HCT116 (cell line): ENCODE results near the gene SPARC. TPM values are rescaled to one million over a fixed set of nuclear protein-coding genes. Genes with fewer than 3 reads are reported as not detected.

Source experiments
- ATAC-seq: fragments of 200-7000 bp; cut with Tn5 transposase; 2 replicates; pipeline ENCODE4 v1.9.1; 2020; ENCODE audit warnings: mild to moderate bottlenecking, moderate library complexity
- BruUV-seq: library from RNA; stranded (reverse); fragments of 400-500 nt; replicated peaks from 2 replicates; lab custom pipeline; 2021; lab: Mats Ljungman, UMichigan
- CTCF ChIA-PET: fragments of 300-600 bp; sonication (Branson Sonifier 250); formaldehyde crosslinking; loops from one replicate; lab custom pipeline; 2021; ENCODE audit warnings: antibody characterized with exemption; lab: Charles Lee
- POLR2A ChIA-PET: fragments of 300-600, 350-600 bp; sonication (Branson Sonifier 250); formaldehyde crosslinking; loops from one replicate; lab custom pipeline; 2021; ENCODE audit warnings: antibody characterized with exemption; lab: Charles Lee
- RAD21 ChIA-PET, 2 experiments: fragments of 300-600 bp; sonication (Branson Sonifier 250); formaldehyde crosslinking; loops; one replicate each; lab custom pipeline; 2023; ENCODE audit warnings: low total read pairs in 2 of 2; ENCODE audit not compliant: uncharacterized antibody in 2 of 2, unreplicated experiment in 2 of 2, low non-redundant PET in 1 of 2; lab: Charles Lee
- DNase-seq: peaks from one replicate; pipeline ENCODE4 v3.0.0-alpha.2; 2010; ENCODE audit warnings: low read depth, low spot score
- H2AFZ ChIP-seq: fragments of 200-600 bp; shearing (Covaris generic), sonication (generic); 2 replicates; pipeline ENCODE4 v1.6.1; 2017; ENCODE audit warnings: low read depth, mixed run types, mixed read lengths, antibody characterized with exemption, low read length; ENCODE audit not compliant: poor library complexity, severe bottlenecking
- H3K27ac ChIP-seq: 2 replicates; pipeline ENCODE4 v1.5.1; 2012; ENCODE audit warnings: low read depth, low read length
- H3K27me3 ChIP-seq: fragments of 200-600 bp; sonication (generic); 2 replicates; pipeline ENCODE4 v1.6.1; 2016; ENCODE audit warnings: mixed run types, low read length, mixed read lengths; ENCODE audit not compliant: insufficient read depth
- H3K36me3 ChIP-seq, 2 experiments: fragments of 200-500 bp in 1 of 2; fragments of 200-600 bp in 1 of 2; sonication (Bioruptor generic) in 1 of 2; sonication (generic) in 1 of 2; 2 replicates each; pipeline versions ENCODE4 v1.5.1 to v1.6.1; 2014 to 2016; ENCODE audit warnings: low read length in 2 of 2, inconsistent platforms in 1 of 2, mixed read lengths in 1 of 2, mixed run types in 1 of 2; ENCODE audit not compliant: insufficient read depth in 2 of 2, control insufficient read depth in 1 of 2
- H3K4me1 ChIP-seq, 2 experiments: fragments of 200-600 bp in 1 of 2; sonication (generic) in 1 of 2; 2 replicates each; pipeline versions ENCODE4 v1.5.1 to v1.6.1; 2012 to 2017; ENCODE audit warnings: low read length in 2 of 2, inconsistent platforms in 1 of 2, mild to moderate bottlenecking in 1 of 2, mixed read lengths in 1 of 2, mixed run types in 1 of 2, moderate library complexity in 1 of 2; ENCODE audit not compliant: insufficient read depth in 2 of 2, control insufficient read depth in 1 of 2
- H3K4me2 ChIP-seq: fragments of 200-600 bp; sonication (generic); 2 replicates; pipeline ENCODE4 v1.6.1; 2017; ENCODE audit warnings: mixed run types, low read length, mixed read lengths
- H3K4me3 ChIP-seq, 2 experiments: fragments of 200-600 bp in 1 of 2; sonication (generic) in 1 of 2; replicated peaks in 1 of 2; 2 replicates each; pipeline ENCODE4 v1.5.1; 2011 to 2016; ENCODE audit warnings: low read length in 2 of 2, control low read depth in 1 of 2, low read depth in 1 of 2, mild to moderate bottlenecking in 1 of 2, mixed read lengths in 1 of 2, mixed run types in 1 of 2
- H3K79me2 ChIP-seq: fragments of 200-600 bp; sonication (generic); 2 replicates; pipeline ENCODE4 v1.6.1; 2017; ENCODE audit warnings: mild to moderate bottlenecking, mixed run types, low read length, moderate library complexity, mixed read lengths; ENCODE audit not compliant: insufficient read depth
- H3K9ac ChIP-seq: fragments of 200-600 bp; sonication (generic); 2 replicates; pipeline ENCODE4 v1.6.1; 2016; ENCODE audit warnings: low read length, mixed read lengths
- H3K9me2 ChIP-seq: fragments of 200-600 bp; sonication (generic), shearing (Covaris generic); 2 replicates; pipeline ENCODE4 v1.6.1; 2017; ENCODE audit warnings: mixed run types, mild to moderate bottlenecking, moderate library complexity; ENCODE audit not compliant: insufficient read depth
- H3K9me3 ChIP-seq, 2 experiments: fragments of 200-500 bp in 1 of 2; fragments of 200-600 bp in 1 of 2; sonication (Bioruptor generic) in 1 of 2; sonication (generic) in 1 of 2; 2 replicates each; pipeline ENCODE4 v1.6.1; 2014 to 2017; ENCODE audit warnings: low read length in 2 of 2, mixed read lengths in 2 of 2, inconsistent platforms in 1 of 2, low read depth in 1 of 2, mild to moderate bottlenecking in 1 of 2, mixed run types in 1 of 2, moderate library complexity in 1 of 2; ENCODE audit not compliant: control insufficient read depth in 1 of 2, insufficient read depth in 1 of 2
- H4K20me1 ChIP-seq: fragments of 200-600 bp; sonication (generic), shearing (Covaris generic); 2 replicates; pipeline ENCODE4 v1.6.1; 2017; ENCODE audit warnings: mixed run types, mild to moderate bottlenecking, moderate library complexity; ENCODE audit not compliant: insufficient read depth
- CBX3 ChIP-seq: IDR thresholded peaks from 2 replicates; pipeline ENCODE4 v1.6.1; 2012; ENCODE audit warnings: low read depth
- CTCF ChIP-seq, 3 experiments: fragments of 200-600 bp in 1 of 3; sonication (generic) in 1 of 3; IDR thresholded peaks in 2 of 3; conservative IDR thresholded peaks in 1 of 3; 2 replicates each; pipeline ENCODE4 v1.5.1; 2012 to 2017; ENCODE audit warnings: low read depth in 2 of 3, low read length in 2 of 3, antibody characterized with exemption in 1 of 3, borderline replicate concordance in 1 of 3, control low read depth in 1 of 3, mild to moderate bottlenecking in 1 of 3, mixed read lengths in 1 of 3, mixed run types in 1 of 3, moderate library complexity in 1 of 3; ENCODE audit not compliant: insufficient read depth in 1 of 3
- EGR1 ChIP-seq: IDR thresholded peaks from 2 replicates; pipeline ENCODE4 v1.6.1; 2012; ENCODE audit warnings: low read depth
- RAD21 ChIP-seq: IDR thresholded peaks from 2 replicates; pipeline ENCODE4 v1.6.1; 2012; ENCODE audit warnings: low read depth, mild to moderate bottlenecking
- SP1 ChIP-seq: IDR thresholded peaks from 2 replicates; pipeline ENCODE4 v1.6.1; 2012; ENCODE audit warnings: low read depth
- SRF ChIP-seq: IDR thresholded peaks from 2 replicates; pipeline ENCODE4 v1.6.1; 2012; ENCODE audit warnings: low read depth
- TCF7L2 ChIP-seq: IDR thresholded peaks from 2 replicates; pipeline ENCODE4 v1.7.0; 2011; ENCODE audit warnings: borderline replicate concordance, inconsistent platforms; ENCODE audit not compliant: insufficient read depth, insufficient read length; ENCODE audit errors: extremely low read depth
- ZBTB33 ChIP-seq: IDR thresholded peaks from 2 replicates; pipeline ENCODE4 v1.6.1; 2011; ENCODE audit warnings: mild to moderate bottlenecking, low read length, moderate library complexity; ENCODE audit not compliant: insufficient replicate concordance; ENCODE audit errors: extremely low read depth
- ZNF274 ChIP-seq: fragments of 200-500 bp; sonication (Bioruptor generic); IDR thresholded peaks from 2 replicates; pipeline ENCODE4 v1.6.1; 2014; ENCODE audit warnings: mild to moderate bottlenecking, low read depth, low read length, inconsistent platforms
- intact Hi-C: fragments of 100-400 bp; cut with micrococcal nuclease; formaldehyde crosslinking; loops from 2 replicates; pipeline ENCODE4 v1.10.0; 2022
- total RNA-seq: library from RNA; stranded (reverse); gene quantifications from one replicate; pipeline ENCODE4 v1.2.1, GENCODE V29; 2021; ENCODE audit not compliant: unreplicated experiment
- TF ChIP-seq, protein P1 (sequence below): IDR thresholded peaks from 2 replicates; pipeline ENCODE4 v1.6.1; 2012

Gene SPARC
- total RNA-seq, 1 experiment from 2014 or later: 3.0 TPM

GRCh38 chr5:151661968-151662732, 24.6 kb downstream of the SPARC start:
- H3K4me2 ChIP-seq: no peak overlapping the region
- no peak overlapping the region for H3K4me3 ChIP-seq
- ChIA-PET CTCF (interaction anchor here (0.8 to 2.7 kb wide), 2 partner anchors 79 to 109 kb away, joined by 3 to 21 read pairs; no protein-coding TSS in a partner anchor), POLR2A (interaction anchor here (1.2 kb wide), 1 partner anchor 109 kb away, joined by 4 read pairs; the partner anchor contains the start of gene G3BP1), RAD21 (no interaction called here)
- H3K9me3 ChIP-seq: no peaks in the 10 kb centered on the region
- H3K4me1 ChIP-seq: peaks cover 5 to 33% of the 10 kb centered on the region in 2 experiments; a peak in 3 of 4 replicates
- no peak for DNase-seq
- H3K27me3 ChIP-seq: no peaks in the 10 kb centered on the region
- H3K9me2 ChIP-seq: no peaks in the 10 kb centered on the region
- no peak for ATAC-seq
- H2AFZ ChIP-seq: no peak overlapping the region
- H3K9ac ChIP-seq: no peak overlapping the region
- TF ChIP-seq CBX3 (no peak), ZNF274 (no peak), EGR1 (no peak), CTCF (IDR thresholded peaks at IDR 0.05 in 2 of 3, conservative IDR thresholded peaks at IDR 0.05 in 1 of 3; ENCODE audit: borderline replicate concordance in 1 of 3, insufficient read depth in 1 of 3, low read depth in 2 of 3, low read length in 2 of 3) (no peak), SP1 (no peak), SRF (no peak), TCF7L2 (no peak), RAD21 (no peak), ZBTB33 (no peak)
- TF ChIP-seq, protein P1, sequence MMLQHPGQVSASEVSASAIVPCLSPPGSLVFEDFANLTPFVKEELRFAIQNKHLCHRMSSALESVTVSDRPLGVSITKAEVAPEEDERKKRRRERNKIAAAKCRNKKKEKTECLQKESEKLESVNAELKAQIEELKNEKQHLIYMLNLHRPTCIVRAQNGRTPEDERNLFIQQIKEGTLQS: no peak
- BruUV-seq: no TSS peak
- intact Hi-C loops: no loop called here
- H3K27ac ChIP-seq: no peak overlapping the region
- H3K79me2 ChIP-seq: no peaks in the 10 kb centered on the region
- no peaks in the 10 kb centered on the region for H3K36me3 ChIP-seq
- no peaks in the 10 kb centered on the region for H4K20me1 ChIP-seq
